ENCODE results near the gene RBPJ. TPM values are rescaled to one million over a fixed set of nuclear protein-coding genes. Genes with fewer than 3 reads are reported as not detected.
A peak's percentile ranks its signal among the peaks of the same experiment; 100 is the strongest.

RBPJ gene
- total and polyA plus RNA-seq, 5 donors from 2014 or later: 68.5 to 120 (median 88.4) TPM

DNA sequence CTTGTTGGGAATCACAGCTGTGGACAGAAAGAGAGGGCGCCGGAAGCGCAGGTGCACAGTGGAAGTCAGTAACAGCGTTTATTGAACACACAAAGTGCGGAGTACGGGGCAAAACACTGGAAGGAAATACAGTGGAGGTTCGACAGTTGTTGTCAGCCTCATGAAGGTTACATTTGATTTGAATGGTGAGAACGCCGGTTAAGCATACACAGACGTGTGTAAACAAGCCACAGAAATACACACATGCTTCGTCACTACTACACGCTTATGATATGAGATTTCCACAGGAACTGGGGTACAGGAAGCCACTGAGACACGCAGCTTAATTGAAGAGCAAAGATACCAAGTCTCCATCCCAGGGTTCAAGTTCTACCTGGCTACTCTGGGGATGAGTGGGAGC lies 157.5 kb downstream of the RBPJ start:
- no peaks in the 10 kb centered on the region for H3K4me1 Mint-ChIP-seq
- Histone ChIP-seq H3K27ac (ENCODE audit: insufficient read depth, low read length, poor library complexity, severe bottlenecking) (no peak overlapping the region), H3K9me3 (ENCODE audit: control insufficient read depth in 2 of 2, low read length in 2 of 2) (no peaks in the 10 kb centered on the region), H3K36me3 (ENCODE audit: control insufficient read depth, insufficient read depth, low read length) (no peaks in the 10 kb centered on the region), H3K4me3 (ENCODE audit: low read depth, low read length) (no peak overlapping the region), H3K4me1 (ENCODE audit: control insufficient read depth, insufficient read depth, low read length, poor library complexity, severe bottlenecking) (no peaks in the 10 kb centered on the region), H3K27me3 (ENCODE audit: control insufficient read depth, insufficient read depth, low read length) (no peaks in the 10 kb centered on the region)
- ATAC-seq (ENCODE audit: low read depth in 2 of 2) (no peak), DNase-seq (no peak)
- no peak overlapping the region for H3K4me3 Mint-ChIP-seq
- peak overlapping the region in 1 of 3 donors; percentile 79 for H3K27ac Mint-ChIP-seq
- H3K9me3 Mint-ChIP-seq: peaks cover 0 to 1% (median 0%) of the 10 kb centered on the region in 7 donors
- H3K36me3 Mint-ChIP-seq: no peaks in the 10 kb centered on the region
- peaks cover 22% of the 10 kb centered on the region for H3K27me3 Mint-ChIP-seq

DNA sequence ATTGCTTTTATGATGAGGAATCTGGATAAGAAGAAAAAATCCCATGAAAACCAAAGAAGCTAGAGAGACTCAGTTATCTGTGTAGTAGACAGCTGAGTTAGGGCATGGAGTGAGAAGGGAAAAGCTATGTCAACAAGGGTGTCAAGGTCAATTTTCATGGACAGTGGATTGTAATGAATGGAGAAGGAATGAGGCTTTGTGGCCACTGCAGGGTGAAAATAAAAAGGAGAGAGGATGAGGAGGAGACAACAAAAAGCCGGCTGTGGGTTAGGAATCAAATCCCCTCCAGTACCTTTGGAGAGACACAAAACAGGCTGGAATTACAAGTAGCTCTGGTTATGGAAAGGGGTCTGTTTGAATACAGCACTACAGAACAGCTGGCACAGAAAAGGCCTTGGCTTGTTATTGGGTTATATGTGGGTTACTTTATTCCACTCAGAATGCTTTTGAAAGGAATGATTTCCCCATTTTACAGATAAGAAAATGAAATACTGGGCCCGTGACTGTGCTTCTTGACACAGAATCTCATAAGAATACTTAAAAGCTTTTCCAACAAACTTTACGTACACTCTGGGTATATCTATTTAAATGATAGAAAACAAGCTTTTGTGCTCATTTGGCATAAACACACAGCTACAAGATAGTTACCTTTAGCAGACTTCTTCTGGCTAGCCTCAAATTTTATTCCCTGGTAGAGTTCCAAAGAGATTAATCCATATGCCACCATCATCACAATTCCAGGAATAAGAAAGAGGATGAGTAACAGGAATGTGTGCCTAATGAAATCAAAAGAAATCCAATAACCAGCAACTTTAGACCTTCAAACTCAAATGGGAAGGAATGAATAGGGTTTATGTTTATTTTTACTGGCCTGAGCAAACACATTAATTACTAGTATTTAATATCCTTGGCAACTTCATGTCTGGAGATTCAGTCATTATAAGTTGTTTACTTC lies 162.0 kb downstream of the RBPJ start:
- Mint-ChIP-seq H3K27ac (no peak overlapping the region), H3K4me3 (no peak overlapping the region), H3K27me3 (peaks cover 27% of the 10 kb centered on the region), H3K36me3 (no peaks in the 10 kb centered on the region), H3K4me1 (no peaks in the 10 kb centered on the region), H3K9me3 (peaks cover 0 to 1% (median 0%) of the 10 kb centered on the region in 7 donors)
- ATAC-seq (ENCODE audit: low read depth in 2 of 2) (no peak), DNase-seq (no peak)
- no peaks in the 10 kb centered on the region for H3K27me3 ChIP-seq (ENCODE audit: control insufficient read depth, insufficient read depth, low read length)
- no peaks in the 10 kb centered on the region for H3K9me3 ChIP-seq (ENCODE audit: control insufficient read depth in 2 of 2, low read length in 2 of 2)
- no peaks in the 10 kb centered on the region for H3K4me1 ChIP-seq (ENCODE audit: control insufficient read depth, insufficient read depth, low read length, poor library complexity, severe bottlenecking)
- no peak overlapping the region for H3K4me3 ChIP-seq (ENCODE audit: low read depth, low read length)
- H3K27ac ChIP-seq (ENCODE audit: insufficient read depth, low read length, poor library complexity, severe bottlenecking): no peak overlapping the region
- H3K36me3 ChIP-seq (ENCODE audit: control insufficient read depth, insufficient read depth, low read length): no peaks in the 10 kb centered on the region

DNA sequence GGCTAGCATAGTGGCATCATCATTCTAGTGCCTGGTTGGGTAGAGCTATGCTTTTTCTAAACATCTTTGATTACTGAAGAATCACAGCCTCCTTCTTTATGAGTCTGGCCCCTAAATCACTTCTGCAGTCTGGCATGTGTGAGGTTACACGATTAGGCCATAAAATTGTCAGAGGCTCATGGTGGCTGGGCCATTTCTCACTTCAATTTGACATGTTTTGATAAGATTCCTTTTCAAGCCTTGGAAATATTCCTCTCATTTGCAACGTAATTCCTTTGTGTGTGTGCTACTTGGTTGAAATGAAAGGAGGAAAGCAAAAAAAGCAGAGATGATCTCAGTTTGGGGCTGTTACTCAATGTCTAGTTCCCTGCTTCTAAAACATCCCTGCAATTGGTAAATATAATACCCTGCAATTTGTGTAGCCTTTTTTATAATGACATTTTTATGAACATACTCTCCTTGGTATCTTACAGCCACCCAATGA lies 163.3 kb downstream of the RBPJ start:
- peaks cover 3% of the 10 kb centered on the region for H3K27me3 ChIP-seq (ENCODE audit: control insufficient read depth, insufficient read depth, low read length)

DNA sequence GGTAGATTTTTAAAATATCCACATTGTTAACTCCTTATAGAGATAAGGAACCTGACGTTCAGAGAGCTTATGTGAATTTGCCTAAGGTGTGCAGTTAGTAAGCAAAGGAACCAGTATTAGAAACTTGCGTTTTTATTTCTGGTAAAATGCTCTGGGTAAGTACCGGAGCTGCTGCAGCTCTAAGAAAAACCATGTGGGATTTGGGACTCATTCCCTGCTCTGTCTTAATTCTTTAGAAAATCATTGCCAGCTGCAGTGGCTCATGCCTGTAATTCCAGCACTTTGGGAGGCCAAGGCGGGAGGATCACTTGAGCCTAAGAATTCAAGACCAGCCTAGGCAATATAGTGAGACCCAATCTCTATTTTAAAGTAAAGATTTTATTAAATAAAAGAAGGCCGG lies 163.7 kb downstream of the RBPJ start:
- H3K9me3 ChIP-seq (ENCODE audit: control insufficient read depth in 2 of 2, low read length in 2 of 2): no peaks in the 10 kb centered on the region
- H3K27me3 Mint-ChIP-seq: peaks cover 22% of the 10 kb centered on the region
- DNase-seq (no peak), ATAC-seq (ENCODE audit: low read depth in 2 of 2) (no peak)
- no peaks in the 10 kb centered on the region for H3K4me1 ChIP-seq (ENCODE audit: control insufficient read depth, insufficient read depth, low read length, poor library complexity, severe bottlenecking)
- no peaks in the 10 kb centered on the region for H3K36me3 ChIP-seq (ENCODE audit: control insufficient read depth, insufficient read depth, low read length)
- no peaks in the 10 kb centered on the region for H3K36me3 Mint-ChIP-seq
- peaks cover 3% of the 10 kb centered on the region for H3K27me3 ChIP-seq (ENCODE audit: control insufficient read depth, insufficient read depth, low read length)
- H3K9me3 Mint-ChIP-seq: peaks cover 0 to 1% (median 0%) of the 10 kb centered on the region in 7 donors
- no peak overlapping the region for H3K4me3 ChIP-seq (ENCODE audit: low read depth, low read length)
- H3K27ac ChIP-seq (ENCODE audit: insufficient read depth, low read length, poor library complexity, severe bottlenecking): no peak overlapping the region
- H3K4me3 Mint-ChIP-seq: no peak overlapping the region
- no peaks in the 10 kb centered on the region for H3K4me1 Mint-ChIP-seq
- H3K27ac Mint-ChIP-seq: no peak overlapping the region

More for the DNA sequence above, 163.3 kb downstream of the RBPJ start:
- H3K27ac ChIP-seq (ENCODE audit: insufficient read depth, low read length, poor library complexity, severe bottlenecking): no peak overlapping the region
- no peak overlapping the region for H3K27ac Mint-ChIP-seq
- H3K9me3 ChIP-seq (ENCODE audit: control insufficient read depth in 2 of 2, low read length in 2 of 2): no peaks in the 10 kb centered on the region
- peaks cover 0 to 1% (median 0%) of the 10 kb centered on the region in 7 donors for H3K9me3 Mint-ChIP-seq
- no peak overlapping the region for H3K4me3 ChIP-seq (ENCODE audit: low read depth, low read length)
- no peaks in the 10 kb centered on the region for H3K4me1 Mint-ChIP-seq
- no peaks in the 10 kb centered on the region for H3K36me3 Mint-ChIP-seq
- DNase-seq (no peak), ATAC-seq (ENCODE audit: low read depth in 2 of 2) (no peak)
- no peak overlapping the region for H3K4me3 Mint-ChIP-seq
- no peaks in the 10 kb centered on the region for H3K4me1 ChIP-seq (ENCODE audit: control insufficient read depth, insufficient read depth, low read length, poor library complexity, severe bottlenecking)
- no peaks in the 10 kb centered on the region for H3K36me3 ChIP-seq (ENCODE audit: control insufficient read depth, insufficient read depth, low read length)
- peaks cover 22% of the 10 kb centered on the region for H3K27me3 Mint-ChIP-seq

Other genes with a start within 250 kb of the RBPJ start
- not detected for gene CCKAR, start 169.5 kb downstream of the RBPJ start, total RNA-seq
- gene CCKAR, start 169.5 kb downstream of the RBPJ start, polyA plus RNA-seq: not detected